Thyroid gland (tissue), 4 donors: ENCODE measurements around the gene GALNT2.

Source experiments
- CTCF ChIP-seq, 6 experiments: fragments of 200-600 bp in 3 of 6; fragments of 450-650 bp in 3 of 6; sonication (generic) in 3 of 6; IDR thresholded peaks; one replicate each; pipeline ENCODE4 v1.5.1; 2016 to 2019; ENCODE audit warnings: antibody characterized with exemption in 6 of 6, mild to moderate bottlenecking in 2 of 6, inconsistent platforms in 1 of 6, moderate library complexity in 1 of 6
- POLR2A ChIP-seq, 2 donors: fragments of 450-650 bp; IDR thresholded peaks; one replicate each; pipeline ENCODE4 v1.6.1; 2017; ENCODE audit warnings: antibody characterized with exemption in 2 of 2, mild to moderate bottlenecking in 2 of 2, moderate library complexity in 1 of 2

DNA sequence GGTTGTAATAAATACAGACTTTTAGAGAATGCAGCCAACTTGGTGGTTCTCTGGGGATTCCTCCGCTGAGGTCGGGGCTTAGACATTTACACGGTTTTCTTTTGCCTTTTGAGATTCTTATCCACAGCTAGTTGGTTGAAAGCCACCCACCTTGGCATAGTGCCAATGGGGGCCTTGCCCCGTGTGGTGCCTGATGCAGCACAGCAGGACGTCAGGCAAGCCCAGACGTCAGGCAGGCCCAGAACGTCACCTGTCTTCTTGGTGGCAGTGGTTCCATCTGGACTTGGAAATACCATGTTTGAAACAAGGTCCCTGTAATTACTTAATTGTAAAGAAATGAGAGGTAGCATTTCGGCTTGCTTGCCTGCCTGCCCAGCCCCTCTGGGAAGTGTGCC is 78.5 kb downstream of the GALNT2 start:
- TF ChIP-seq CTCF (IDR thresholded peaks at IDR 0.05), result no peak
- TF ChIP-seq POLR2A (IDR thresholded peaks at IDR 0.05), result no peak
